GM19240 (cell line): ENCODE data around the gene VPS50.
"Not testable (repeated sequence)": the region's sequence is repeated elsewhere in the genome, so short reads cannot be mapped to it uniquely, and the experiment has no call there.

ENCODE experiments used
- DNase-seq: peaks from one replicate; pipeline ENCODE4 v3.0.0; 2011; ENCODE audit warnings: low spot score; ENCODE audit not compliant: insufficient read length

Gene VPS50

DNA sequence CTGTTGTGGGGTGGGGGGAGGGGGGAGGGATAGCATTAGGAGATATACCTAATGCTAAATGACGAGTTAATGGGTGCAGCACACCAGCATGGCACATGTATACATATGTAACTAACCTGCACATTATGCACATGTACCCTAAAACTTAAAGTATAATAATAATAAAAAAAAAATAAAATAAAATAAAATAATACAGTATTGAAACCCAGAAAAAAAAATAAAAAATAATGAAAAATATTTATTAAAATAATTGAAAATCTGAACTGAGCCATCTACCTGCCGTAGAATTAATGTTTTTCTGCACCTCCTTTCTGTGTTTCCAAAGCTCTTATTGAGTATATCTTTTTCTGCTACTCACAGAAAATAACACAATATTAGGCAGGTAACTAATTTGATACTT lies 94.1 kb downstream of the VPS50 start:
- DNase-seq: not testable (repeated sequence)

DNA sequence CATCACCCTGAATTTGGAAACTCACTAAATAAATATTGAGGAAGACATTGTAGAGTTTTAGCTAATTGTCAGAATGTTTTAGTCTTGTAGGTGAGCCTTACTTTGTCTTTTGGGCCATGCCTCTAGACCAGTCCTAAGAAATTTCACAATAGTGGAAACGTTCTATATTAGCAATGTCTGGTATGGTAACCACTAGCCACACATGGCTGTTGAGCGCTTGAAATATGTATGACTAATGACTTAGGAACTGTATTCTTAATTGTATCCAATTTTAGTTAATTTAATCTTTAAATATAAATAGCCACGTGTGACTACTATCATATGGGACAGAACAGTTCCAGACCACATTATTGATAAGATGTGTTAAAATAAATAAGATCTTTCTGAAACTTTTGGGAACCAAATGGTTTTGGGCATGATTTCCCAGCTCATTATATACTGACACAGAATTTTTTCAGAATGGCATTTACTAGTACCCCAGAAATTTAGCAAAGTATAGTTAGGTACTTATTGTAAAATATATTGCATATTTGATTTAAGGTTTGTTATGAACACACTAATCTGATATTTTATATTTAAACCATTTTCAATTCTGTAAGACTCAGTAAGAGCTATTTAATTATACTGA lies 95.0 kb downstream of the VPS50 start:
- no peak for DNase-seq

GRCh38 chr7:93331706-93332105 lies 99.5 kb downstream of the VPS50 start:
- DNase-seq: no peak

DNA sequence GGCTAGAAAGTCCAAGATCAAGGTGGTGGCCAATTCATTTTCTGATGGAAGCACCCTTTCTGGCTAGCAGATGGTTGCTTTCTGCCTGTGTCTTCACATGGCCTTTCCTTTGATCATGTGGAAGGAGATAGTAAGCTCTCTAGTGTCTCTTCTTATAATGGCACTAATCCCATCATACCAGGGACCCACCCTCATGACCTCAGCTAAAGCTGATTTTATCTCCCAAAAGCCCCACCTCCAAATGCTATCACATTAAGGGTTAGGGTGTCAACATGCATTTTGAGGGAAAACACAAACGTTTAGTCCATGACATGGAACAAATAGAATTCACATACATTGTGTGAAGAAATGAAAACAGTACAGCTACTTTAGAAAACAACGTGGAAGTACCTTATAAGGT lies 100.0 kb downstream of the VPS50 start:
- DNase-seq: no peak

GRCh38 chr7:93337052-93337451 lies 104.9 kb downstream of the VPS50 start:
- DNase-seq: no peak

DNA sequence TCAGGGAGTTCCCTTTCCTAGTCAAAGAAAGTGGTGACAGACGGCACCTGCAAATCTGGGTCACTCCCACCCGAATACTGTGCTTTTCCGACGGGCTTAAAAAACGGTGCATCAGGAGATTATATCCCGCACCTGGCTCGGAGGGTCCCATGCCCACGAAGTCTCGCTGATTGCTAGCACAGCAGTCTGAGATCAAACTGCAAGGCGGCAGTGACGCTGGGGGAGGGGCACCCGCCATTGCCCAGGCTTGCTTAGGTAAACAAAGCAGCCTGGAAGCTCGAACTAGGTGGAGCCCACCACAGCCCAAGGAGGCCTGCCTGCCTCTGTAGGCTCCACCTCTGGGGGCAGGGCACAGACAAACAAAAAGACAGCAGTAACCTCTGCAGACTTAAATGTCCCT lies 110.0 kb downstream of the VPS50 start:
- DNase-seq: not testable (repeated sequence)

DNA sequence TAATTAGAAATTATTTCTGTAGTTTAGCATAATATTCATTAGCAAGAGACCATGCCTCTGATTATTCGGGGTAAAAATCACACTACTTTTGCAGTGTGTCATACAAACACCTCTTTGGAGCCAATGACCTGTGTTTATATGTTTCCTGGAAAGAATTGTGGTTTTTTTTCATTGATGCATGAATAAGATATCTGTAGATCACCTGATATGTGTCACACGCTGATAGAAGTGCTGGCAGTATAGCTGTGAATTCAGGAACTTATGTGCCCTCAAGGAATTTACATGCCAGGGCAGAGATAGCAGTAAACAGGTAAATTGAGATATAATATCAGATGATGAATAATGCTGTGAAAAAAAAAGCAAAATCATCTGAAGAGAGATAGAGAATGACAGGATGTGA lies 118.2 kb downstream of the VPS50 start:
- DNase-seq: no peak

GRCh38 chr7:93352881-93353280 lies 120.7 kb downstream of the VPS50 start:
- no peak for DNase-seq

DNA sequence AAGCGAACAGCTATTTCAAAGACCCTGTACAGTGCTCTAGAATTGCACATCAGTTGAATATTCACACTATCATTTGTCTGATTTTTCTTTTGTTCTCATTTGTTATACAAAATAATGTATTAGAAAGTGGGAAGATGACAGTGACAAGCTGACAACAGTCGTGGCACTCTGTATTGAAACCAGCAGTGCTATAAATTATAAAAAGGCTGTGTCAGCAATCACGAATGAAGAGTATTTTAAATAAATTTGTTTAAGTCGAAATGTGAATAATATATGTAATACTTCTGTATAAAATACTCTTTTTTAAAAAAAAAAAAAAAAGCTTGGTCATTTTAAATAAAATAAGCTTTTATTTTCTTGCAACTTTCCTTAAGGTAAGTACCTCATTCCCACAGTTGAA lies 122.6 kb downstream of the VPS50 start:
- DNase-seq: no peak

DNA sequence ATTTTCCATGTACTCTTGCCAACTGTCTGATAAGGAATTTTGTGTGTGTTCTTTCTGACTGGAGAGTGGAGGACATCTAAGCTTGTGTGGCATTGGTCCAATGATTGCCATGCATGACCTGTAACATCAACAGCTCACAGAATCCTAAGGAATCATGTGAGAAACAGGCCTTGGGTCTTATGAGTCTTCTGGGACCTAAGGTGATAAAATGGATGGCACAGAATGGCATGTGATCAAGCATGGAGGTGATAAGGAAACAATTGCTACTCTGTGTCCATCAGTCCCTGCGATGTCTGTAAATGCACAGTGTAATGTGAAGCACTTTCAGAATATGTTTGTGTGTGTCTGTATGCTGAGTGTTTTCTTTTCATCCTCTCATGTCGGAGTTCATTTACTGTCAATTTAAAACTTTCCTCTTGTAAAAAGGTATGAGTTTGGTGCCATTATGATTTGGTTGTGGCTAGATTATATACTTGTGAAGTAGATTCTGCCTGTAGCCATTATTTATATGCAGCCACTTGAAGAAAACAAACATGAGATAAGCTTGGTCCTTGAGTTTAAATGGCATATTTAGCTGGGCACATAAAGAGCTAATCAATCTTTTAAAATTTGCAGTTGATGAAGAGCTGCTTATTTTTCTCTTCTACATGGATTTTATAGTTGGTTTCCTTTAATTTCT lies 127.5 kb downstream of the VPS50 start:
- DNase-seq: no peak

DNA sequence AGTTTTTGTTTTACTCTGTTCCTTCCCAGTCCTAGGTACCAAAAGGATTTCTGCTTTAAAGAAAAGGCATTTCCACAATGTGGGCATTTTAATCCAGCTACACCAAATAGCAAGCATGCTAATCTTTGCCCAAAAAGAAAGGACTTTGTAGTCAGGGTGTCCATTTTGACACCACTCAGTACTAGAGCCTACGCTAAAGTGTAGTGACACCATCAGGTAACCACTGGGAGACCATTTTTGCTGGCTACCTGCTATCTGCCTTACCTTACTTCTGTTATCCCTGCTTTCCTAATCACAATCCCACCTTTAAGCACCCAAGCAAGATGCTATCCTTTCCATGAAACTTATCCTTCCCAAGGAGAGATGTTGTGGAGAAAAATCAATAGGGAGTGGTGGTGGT lies 129.7 kb downstream of the VPS50 start:
- no peak for DNase-seq

DNA sequence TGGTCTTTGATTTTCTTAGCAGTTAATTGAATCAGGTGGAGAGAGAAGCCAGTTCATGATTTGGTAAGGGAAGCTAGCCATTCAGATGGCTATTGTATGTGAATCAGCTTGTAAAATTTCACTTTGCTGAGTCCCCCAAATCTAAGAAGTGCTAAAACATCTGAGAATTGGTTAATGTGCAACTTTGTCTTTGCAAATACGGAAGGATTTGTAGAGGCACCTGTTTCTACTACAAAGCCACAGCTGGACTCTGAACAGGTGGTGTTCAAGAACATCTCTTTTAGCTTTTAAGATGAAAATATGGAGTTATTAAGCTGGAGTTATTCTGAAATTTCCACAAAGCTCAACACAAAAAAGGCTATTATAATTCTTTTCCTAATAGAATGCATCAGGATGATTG lies 132.6 kb downstream of the VPS50 start:
- DNase-seq: no peak

GRCh38 chr7:93365341-93365740 lies 133.2 kb downstream of the VPS50 start:
- no peak for DNase-seq

DNA sequence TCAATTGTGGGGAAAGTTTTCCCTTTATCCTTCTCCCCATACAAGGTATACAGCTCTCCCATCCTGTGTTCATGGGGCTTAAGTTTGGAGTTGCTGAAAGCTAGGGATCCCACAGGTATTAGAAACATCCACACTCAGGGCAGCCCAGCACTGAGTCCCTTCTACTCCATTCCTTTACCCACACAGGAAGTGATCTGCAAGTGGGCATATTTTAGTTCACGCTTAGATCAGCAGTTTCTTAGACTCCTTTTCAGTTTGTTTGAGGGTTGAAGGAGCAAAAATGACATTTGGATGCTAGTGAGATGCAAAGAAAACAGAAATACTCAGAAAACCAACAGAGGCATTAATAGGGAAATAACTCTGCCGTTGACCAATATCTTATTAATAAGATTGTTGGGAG lies 134.7 kb downstream of the VPS50 start:
- no peak for DNase-seq

DNA sequence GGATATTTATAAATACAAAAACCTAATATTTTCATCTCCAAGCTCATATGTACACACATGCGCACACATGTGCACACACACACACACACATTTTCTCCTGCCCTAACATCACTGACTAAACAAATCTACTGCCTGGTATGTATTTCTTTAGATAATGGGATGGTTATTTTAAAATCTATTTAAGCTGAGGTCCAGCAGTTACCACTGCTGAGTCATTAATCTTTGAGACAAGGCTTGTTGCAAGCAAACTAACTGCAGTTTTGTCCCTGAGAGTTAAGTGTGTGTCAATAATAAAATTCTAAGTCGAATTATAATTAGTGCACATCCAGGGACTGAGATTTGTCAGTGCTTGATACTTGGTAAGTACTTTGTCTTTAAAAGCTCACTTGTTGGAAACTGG lies 135.1 kb downstream of the VPS50 start:
- no peak for DNase-seq

- not testable (repeated sequence) for DNase-seq
Measured at GRCh38 chr7:93370937-93371336, 138.8 kb downstream of the VPS50 start.

DNA sequence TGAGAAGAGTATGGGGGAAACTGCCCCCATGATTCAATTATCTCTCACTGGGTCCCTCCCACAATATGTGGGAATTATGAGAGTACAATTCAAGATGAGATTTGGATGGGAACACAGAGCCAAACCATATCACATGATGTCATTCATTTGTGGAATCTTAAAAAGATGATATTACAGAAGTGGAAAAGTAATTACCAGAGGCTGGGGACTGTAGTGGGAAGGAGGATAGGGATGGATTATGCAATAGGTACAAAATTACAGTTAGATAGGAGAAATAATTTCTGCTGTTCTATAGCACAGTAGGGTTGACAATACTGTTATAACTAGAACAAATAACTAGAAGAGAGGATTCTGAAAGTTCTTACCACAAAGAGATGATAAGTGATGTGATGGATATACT lies 141.4 kb downstream of the VPS50 start:
- DNase-seq: no peak

GRCh38 chr7:93374345-93374940 lies 142.3 kb downstream of the VPS50 start:
- DNase-seq: no peak

DNA sequence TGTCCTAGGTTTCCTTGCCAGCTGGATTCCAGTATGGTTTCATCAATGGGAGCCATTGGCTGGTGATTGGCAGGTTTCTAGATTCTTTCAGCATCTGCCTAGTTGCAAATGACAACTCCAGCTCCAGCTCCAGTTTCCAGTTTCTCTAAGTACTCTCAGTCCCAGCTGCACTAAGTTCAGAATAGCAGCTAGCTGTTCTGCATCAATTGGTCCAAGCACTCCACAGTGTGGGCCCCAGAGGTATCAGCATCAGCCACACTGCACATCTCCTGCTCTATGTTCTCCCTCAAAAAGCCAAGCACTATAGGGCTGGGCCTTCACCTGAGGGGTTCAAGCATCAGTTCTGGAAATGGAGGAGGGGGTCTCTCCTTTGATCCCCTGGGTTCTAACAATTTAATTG lies 143.4 kb downstream of the VPS50 start:
- no peak for DNase-seq

DNA sequence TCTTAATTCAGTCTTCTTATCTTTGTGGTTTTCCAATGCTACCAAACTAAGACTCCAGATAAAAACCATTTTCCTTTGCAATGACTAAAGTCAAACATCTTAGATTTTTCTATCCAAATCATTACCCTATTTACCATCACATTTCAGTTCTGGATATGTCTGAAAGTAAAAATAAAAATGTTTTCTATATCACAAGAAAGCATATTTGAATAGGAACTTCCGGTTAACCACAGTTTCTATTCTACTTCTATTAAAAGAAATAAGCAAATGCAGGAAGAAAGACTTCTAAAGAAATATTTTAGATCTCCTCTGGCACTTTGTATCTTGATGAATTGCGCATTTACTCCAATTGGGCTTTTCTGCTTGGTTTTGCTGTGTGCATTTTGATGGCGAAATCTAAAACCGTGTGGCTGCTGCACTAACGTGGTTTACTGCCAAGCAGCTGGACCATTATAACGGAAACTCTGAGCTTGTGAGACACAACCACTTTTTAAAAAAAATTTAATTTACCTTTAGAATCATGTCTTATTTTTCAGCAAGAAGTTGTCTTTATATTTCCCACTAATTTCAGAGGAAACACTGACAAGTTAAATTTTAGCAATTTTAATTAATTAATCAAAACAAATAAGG lies 146.1 kb downstream of the VPS50 start:
- DNase-seq: no peak

- DNase-seq: no peak
Measured at GRCh38 chr7:93382362-93382761, 150.2 kb downstream of the VPS50 start.

DNA sequence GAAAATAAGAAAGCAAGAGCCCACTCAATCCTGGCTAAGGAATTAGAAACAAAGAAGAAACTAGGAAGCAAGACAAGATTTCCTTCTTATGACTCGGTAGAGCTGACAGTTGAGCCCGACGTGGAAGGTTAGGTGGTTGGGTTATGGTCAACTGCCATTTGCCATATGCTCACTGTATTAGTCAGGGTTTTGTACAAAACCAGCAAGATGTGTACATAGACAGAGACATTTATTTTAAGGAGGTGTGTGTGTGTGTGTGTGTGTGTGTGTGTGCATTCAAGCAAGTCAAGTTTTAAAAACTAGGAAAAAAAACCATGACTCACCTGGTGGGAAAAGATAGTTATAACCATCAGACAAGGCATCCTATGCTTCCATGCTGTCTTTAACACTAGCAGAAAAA lies 158.5 kb downstream of the VPS50 start:
- no peak for DNase-seq

GRCh38 chr7:93392984-93393383 lies 160.8 kb downstream of the VPS50 start:
- DNase-seq: no peak
